Pancreas (tissue), 10 donors: ENCODE measurements around the gene GIPC1. TPM values are rescaled to one million over a fixed set of nuclear protein-coding genes. Genes with fewer than 3 reads are reported as not detected.

Source experiments
- ATAC-seq, 4 donors: fragments of 200-7000 bp; cut with Tn5 transposase; one replicate each; pipeline versions ENCODE4 v1.8.0 to v1.9.1; 2020; ENCODE audit warnings: mild to moderate bottlenecking in 4 of 4, moderate library complexity in 4 of 4
- DNase-seq, 6 donors: peaks; one replicate each; pipeline ENCODE4 v3.0.0-alpha.2; 2020
- FAIRE-seq: peaks from 2 replicates; lab custom pipeline; 2012; peaks lifted over from hg19 to GRCh38; lab: Jason Lieb, UNC
- H3K27ac ChIP-seq, 4 donors: fragments of 200-600 bp; sonication (generic); 1 replicate in 3 of 4; 2 replicates in 1 of 4; pipeline versions ENCODE4 v1.5.0 to v1.8.0; 2020
- H3K27me3 ChIP-seq, 4 donors: fragments of 200-600 bp; one replicate each; pipeline ENCODE4 v1.8.0; 2021
- H3K36me3 ChIP-seq, 3 donors: fragments of 200-600 bp; sonication (generic) in 1 of 3; one replicate each; pipeline versions ENCODE4 v1.5.0 to v1.8.0; 2020 to 2021
- H3K4me1 ChIP-seq, 3 donors: fragments of 200-600 bp; one replicate each; pipeline ENCODE4 v1.8.0; 2021
- H3K4me3 ChIP-seq, 4 donors: fragments of 200-600 bp; sonication (generic) in 2 of 4; one replicate each; pipeline versions ENCODE4 v1.5.0 to v1.8.0; 2020 to 2021
- H3K9me3 ChIP-seq, 4 donors: fragments of 200-600 bp; one replicate each; pipeline ENCODE4 v1.8.0; 2021
- WGBS, 2 donors: extraction: QIAGEN DNeasy Blood & Tissue Kit; methylation state at CpG; one replicate each; pipeline ENCODE4 v1.1.7; 2013; 5-methylcytosine and 5-hydroxymethylcytosine counted together
- intact Hi-C, 3 donors: fragments of 100-400 bp; cut with DNase I; formaldehyde crosslinking; loops; one replicate each; pipeline versions ENCODE4 v1.11.1 to v1.14.2; 2022
- polyA plus RNA-seq, 2 donors: library from polyadenylated mRNA; stranded (reverse); fragments of 200-250 nt; gene quantifications; one replicate each; pipeline ENCODE4 v1.2.3, GENCODE V29; 2013
- total RNA-seq, 6 donors: library from RNA; stranded (reverse); fragmentation: NEBNext Ultra II Directional in 4 of 6; extraction: Animal tissue kit (Norgen Biotek cat#: 25700) in 4 of 6; gene quantifications; one replicate each; pipeline versions ENCODE4 v1.2.1 to v1.2.4, GENCODE V29; 2021 to 2023
- TF ChIP-seq, protein P1 (sequence below), 4 donors: fragments of 200-600 bp; sonication (generic) in 3 of 4; IDR thresholded peaks; one replicate each; pipeline versions ENCODE4 v1.5.0 to v1.8.0; 2021; ENCODE audit warnings: antibody characterized with exemption in 4 of 4
- donor health status: healthy with polysubstance abuse.
- donor health status: DM: no; HTN: no; CAD: no; lungs with moderate emphysema.
- donor health status: DM: no; HTN: no; CAD: no.
- donor health status: control.
- donor health status: control.
- donor health status: Bipolar disorder and iron deficiency.
- donor health status: DM: yes; HTN: yes; CAD: no.
- donor health status: DM: no; HTN: no; CAD: no.
- donor health status: DM: no; HTN: no; CAD: no.
- donor health status: DM: yes; HTN: yes; CAD: no.

The GIPC1 gene
- total and polyA plus RNA-seq, 8 donors: 19.0 to 53.1 (median 25.0) TPM

DNA sequence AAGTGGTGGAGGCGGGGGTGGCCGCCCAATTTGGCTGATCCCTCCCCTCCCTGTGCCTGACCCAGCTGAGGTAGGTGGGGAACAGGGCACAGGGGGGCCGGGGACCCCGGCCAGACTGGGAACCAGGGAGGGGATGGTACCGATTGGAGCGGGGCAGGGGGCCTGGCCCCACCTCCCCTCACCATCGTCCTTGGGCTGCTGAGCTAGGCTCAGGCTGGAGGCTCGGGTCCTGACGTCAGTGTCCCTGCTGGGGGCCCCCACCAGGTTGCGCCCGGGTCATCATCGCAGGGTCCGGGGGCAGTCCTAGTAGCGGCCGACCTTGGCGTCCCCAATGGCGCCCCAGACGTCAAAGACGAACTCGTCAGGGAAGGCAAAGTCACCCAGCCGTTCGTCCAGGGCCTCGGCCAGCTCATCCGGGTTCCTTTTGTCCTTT is 17.8 kb downstream of the GIPC1 start:
- FAIRE-seq (no peak), DNase-seq (peak in 1 of 6 donors; percentile 70), ATAC-seq (no peak)
- Histone ChIP-seq H3K36me3 (no peaks in the 10 kb centered on the region), H3K4me3 (no peak overlapping the region), H3K27me3 (no peaks in the 10 kb centered on the region), H3K9me3 (no peaks in the 10 kb centered on the region), H3K27ac (no peak overlapping the region), H3K4me1 (no peaks in the 10 kb centered on the region)
- intact Hi-C loops: no loop called here
- TF ChIP-seq, protein P1, sequence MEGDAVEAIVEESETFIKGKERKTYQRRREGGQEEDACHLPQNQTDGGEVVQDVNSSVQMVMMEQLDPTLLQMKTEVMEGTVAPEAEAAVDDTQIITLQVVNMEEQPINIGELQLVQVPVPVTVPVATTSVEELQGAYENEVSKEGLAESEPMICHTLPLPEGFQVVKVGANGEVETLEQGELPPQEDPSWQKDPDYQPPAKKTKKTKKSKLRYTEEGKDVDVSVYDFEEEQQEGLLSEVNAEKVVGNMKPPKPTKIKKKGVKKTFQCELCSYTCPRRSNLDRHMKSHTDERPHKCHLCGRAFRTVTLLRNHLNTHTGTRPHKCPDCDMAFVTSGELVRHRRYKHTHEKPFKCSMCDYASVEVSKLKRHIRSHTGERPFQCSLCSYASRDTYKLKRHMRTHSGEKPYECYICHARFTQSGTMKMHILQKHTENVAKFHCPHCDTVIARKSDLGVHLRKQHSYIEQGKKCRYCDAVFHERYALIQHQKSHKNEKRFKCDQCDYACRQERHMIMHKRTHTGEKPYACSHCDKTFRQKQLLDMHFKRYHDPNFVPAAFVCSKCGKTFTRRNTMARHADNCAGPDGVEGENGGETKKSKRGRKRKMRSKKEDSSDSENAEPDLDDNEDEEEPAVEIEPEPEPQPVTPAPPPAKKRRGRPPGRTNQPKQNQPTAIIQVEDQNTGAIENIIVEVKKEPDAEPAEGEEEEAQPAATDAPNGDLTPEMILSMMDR (IDR thresholded peaks at IDR 0.05): no peak
- 85 to 88% methylated on average over 22 to 24 of the region's 24 CpGs for WGBS, 2 donors

DNA sequence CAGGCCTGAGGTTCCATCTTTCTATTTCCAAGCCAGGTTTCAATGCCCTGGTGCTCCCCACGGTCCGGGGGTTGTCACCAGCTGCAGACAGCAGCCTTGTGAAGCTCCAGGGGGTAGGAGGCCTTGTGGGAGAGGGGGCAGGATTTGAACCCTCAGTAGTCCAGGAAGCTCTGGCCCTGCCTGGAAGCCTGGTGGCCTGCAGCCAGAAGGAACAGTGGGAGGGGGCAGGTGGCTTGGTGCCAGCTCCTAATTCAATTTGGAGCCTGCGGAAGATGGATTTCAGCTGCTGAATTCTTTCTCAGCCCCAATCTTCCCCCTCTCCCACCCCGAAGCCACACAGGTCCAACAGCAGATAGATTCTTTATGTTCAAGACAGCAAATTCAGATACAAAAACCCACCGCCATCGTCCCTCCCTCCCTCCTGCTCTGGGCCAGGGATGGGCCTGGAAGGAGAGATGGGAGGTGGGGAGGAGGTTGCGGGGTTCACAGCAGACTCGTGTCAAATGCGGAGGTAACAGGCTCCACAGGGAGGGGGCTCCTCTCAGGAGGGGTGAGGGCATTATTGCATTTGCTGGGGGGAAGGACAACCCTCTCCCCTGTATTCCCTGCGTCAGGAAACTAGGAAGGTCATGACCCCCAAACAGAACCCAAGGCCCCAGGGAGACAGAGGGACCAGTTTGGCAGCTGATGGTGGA is 18.4 kb downstream of the GIPC1 start:
- intact Hi-C loops: no loop called here

DNA sequence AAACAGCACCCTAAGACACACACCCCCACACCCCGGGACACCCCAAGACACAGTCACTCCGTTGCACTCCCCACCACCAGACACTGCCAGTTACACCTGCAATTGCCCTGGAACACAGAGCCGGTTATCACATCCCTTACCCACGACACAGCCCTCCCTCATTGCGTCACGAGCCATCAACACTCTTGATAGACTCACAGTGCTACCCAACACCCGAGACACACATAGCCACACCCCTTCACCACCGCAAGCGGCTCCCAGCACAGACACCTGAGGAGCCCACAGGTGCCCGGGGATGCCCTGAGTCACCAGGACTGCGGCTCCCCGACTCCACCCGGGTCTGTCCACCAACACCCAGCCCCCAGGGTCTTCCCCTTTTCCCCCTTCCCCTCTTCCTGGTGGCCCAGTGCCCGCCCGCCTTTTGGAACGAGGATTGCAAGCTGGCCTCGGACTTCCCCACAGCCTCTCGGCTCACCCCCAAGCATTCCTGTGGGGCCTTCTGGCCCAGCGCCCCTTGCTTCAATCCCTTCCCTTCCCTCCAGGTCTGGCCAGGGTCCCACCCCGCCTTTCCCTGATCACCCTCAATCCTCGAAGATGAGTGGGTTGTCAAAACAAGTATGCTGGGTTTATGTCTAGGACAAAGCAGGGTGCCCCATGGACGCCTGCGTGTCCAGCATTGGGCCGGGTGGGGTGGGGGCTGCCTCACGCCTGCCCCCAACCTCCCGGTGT is 19.1 kb downstream of the GIPC1 start:
- peaks cover 4 to 5% (median 5%) of the 10 kb centered on the region in 3 donors for H3K4me1 ChIP-seq
- TF ChIP-seq, protein P1 (IDR thresholded peaks at IDR 0.05): no peak
- DNase-seq: peak in 1 of 6 donors; percentile 56
- no peaks in the 10 kb centered on the region for H3K36me3 ChIP-seq
- ATAC-seq: peak in 1 of 4 donors; percentile 5
- H3K27ac ChIP-seq: no peak overlapping the region
- no peak overlapping the region for H3K4me3 ChIP-seq
- no peak for FAIRE-seq
- 54 to 65% methylated on average over 26 of the region's 26 CpGs for WGBS, 2 donors
- H3K27me3 ChIP-seq: no peaks in the 10 kb centered on the region
- intact Hi-C loops: no loop called here
- H3K9me3 ChIP-seq: no peaks in the 10 kb centered on the region

More for the DNA sequence above, 18.4 kb downstream of the GIPC1 start:
- FAIRE-seq (no peak), ATAC-seq (no peak), DNase-seq (no peak)
- no peaks in the 10 kb centered on the region for H3K9me3 ChIP-seq
- 75 to 79% methylated on average over 10 of the region's 10 CpGs for WGBS, 2 donors
- H3K27ac ChIP-seq: no peak overlapping the region
- TF ChIP-seq, protein P1 (IDR thresholded peaks at IDR 0.05): no peak
- H3K4me1 ChIP-seq: peaks cover under 1 to 1% (median under 1%) of the 10 kb centered on the region in 3 donors
- H3K27me3 ChIP-seq: no peaks in the 10 kb centered on the region
- H3K4me3 ChIP-seq: no peak overlapping the region
- no peaks in the 10 kb centered on the region for H3K36me3 ChIP-seq

DNA sequence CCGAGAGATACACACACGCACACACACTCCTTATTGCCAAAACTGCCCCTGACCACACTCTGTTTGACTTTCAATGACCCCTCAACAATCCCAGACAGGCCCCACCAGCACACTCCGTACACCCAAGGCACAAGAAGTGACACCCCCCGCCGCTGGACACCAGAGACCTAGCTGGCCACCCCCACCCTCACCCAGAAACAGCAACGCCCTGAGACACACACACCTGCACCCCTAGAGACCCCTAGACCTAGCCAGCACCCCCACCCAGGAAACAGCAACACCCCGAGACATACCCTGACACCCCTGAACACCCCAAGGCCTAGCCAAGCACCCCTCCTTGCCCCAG is 19.6 kb downstream of the GIPC1 start:
- no peak overlapping the region for H3K4me3 ChIP-seq

More for the DNA sequence above, 19.6 kb downstream of the GIPC1 start:
- TF ChIP-seq, protein P1 (IDR thresholded peaks at IDR 0.05): no peak
- H3K27ac ChIP-seq: no peak overlapping the region
- DNase-seq (no peak), ATAC-seq (no peak), FAIRE-seq (no peak)
- 66 to 76% methylated on average over 7 of the region's 7 CpGs for WGBS, 2 donors
- no peaks in the 10 kb centered on the region for H3K27me3 ChIP-seq
- H3K36me3 ChIP-seq: no peaks in the 10 kb centered on the region
- intact Hi-C loops: no loop called here
- peaks cover 4 to 5% (median 5%) of the 10 kb centered on the region in 3 donors for H3K4me1 ChIP-seq
- no peaks in the 10 kb centered on the region for H3K9me3 ChIP-seq
